ENCODE results near the gene MAB21L4. TPM values are rescaled to one million over a fixed set of nuclear protein-coding genes. Genes with fewer than 3 reads are reported as not detected.
"Not testable (repeated sequence)": the region's sequence is repeated elsewhere in the genome, so short reads cannot be mapped to it uniquely, and the experiment has no call there.

MAB21L4 gene
- total RNA-seq, 1 donor from 2014 or later: 0.10 TPM

GRCh38 chr2:240858871-240859270 lies 37.1 kb downstream of the MAB21L4 start:
- no peak for DNase-seq (ENCODE audit: low read depth)

- no peak for DNase-seq (ENCODE audit: low read depth)
Observed at GRCh38 chr2:240858321-240858720, 37.6 kb downstream of the MAB21L4 start.

GRCh38 chr2:240857039-240858008 lies 38.6 kb downstream of the MAB21L4 start:
- DNase-seq (ENCODE audit: low read depth): no peak

GRCh38 chr2:240856151-240856980 lies 39.6 kb downstream of the MAB21L4 start:
- DNase-seq (ENCODE audit: low read depth): no peak

GRCh38 chr2:240855670-240856069 lies 40.3 kb downstream of the MAB21L4 start:
- no peak for DNase-seq (ENCODE audit: low read depth)

- no peak for DNase-seq (ENCODE audit: low read depth)
Observed at GRCh38 chr2:240852671-240853314, 43.2 kb downstream of the MAB21L4 start.

- peak; percentile 53 for DNase-seq (ENCODE audit: low read depth)
Observed at GRCh38 chr2:240851078-240851991, 44.6 kb downstream of the MAB21L4 start.

- DNase-seq (ENCODE audit: low read depth): no peak
Observed at GRCh38 chr2:240850756-240851077, 45.2 kb downstream of the MAB21L4 start.

GRCh38 chr2:240850026-240850425 lies 45.9 kb downstream of the MAB21L4 start:
- DNase-seq (ENCODE audit: low read depth): no peak

GRCh38 chr2:240848900-240849680 lies 46.9 kb downstream of the MAB21L4 start:
- DNase-seq (ENCODE audit: low read depth): no peak

- no peak for DNase-seq (ENCODE audit: low read depth)
Observed at GRCh38 chr2:240847817-240848216, 48.1 kb downstream of the MAB21L4 start.

GRCh38 chr2:240846873-240847595 lies 48.9 kb downstream of the MAB21L4 start:
- DNase-seq (ENCODE audit: low read depth): no peak

GRCh38 chr2:240846309-240846708 lies 49.6 kb downstream of the MAB21L4 start:
- not testable (repeated sequence) for DNase-seq (ENCODE audit: low read depth)

GRCh38 chr2:240840435-240841060 lies 55.4 kb downstream of the MAB21L4 start:
- peak; percentile 50 for DNase-seq (ENCODE audit: low read depth)

- DNase-seq (ENCODE audit: low read depth): no peak
Observed at GRCh38 chr2:240839152-240840143, 56.5 kb downstream of the MAB21L4 start.

GRCh38 chr2:240837621-240838020 lies 58.3 kb downstream of the MAB21L4 start:
- no peak for DNase-seq (ENCODE audit: low read depth)

- DNase-seq (ENCODE audit: low read depth): no peak
Observed at GRCh38 chr2:240836781-240837467, 59.0 kb downstream of the MAB21L4 start.
